Activated T-cell treated with anti-CD3 and anti-CD28 coated beads, Interleukin-2, amount 50 U/mL, for 72 hours (primary cell): Measurements from ENCODE around the gene PACS2. TPM values are rescaled to one million over a fixed set of nuclear protein-coding genes. Genes with fewer than 3 reads are reported as not detected.
"Not testable (repeated sequence)": the region's sequence is repeated elsewhere in the genome, so short reads cannot be mapped to it uniquely, and the experiment has no call there.

ENCODE experiments used
- ATAC-seq, 2 donors: fragments of 150-1000 bp; cut with Tn5 transposase; replicated peaks in 1 of 2; 2 replicates each; pipeline ENCODE4 v1.10.0; 2021; ENCODE audit warnings: moderate library complexity in 2 of 2, mild to moderate bottlenecking in 1 of 2
- DNase-seq, 2 donors: peaks; one replicate each; pipeline ENCODE4 v3.0.0; 2021 to 2022; ENCODE audit warnings: mixed read lengths in 1 of 2
- H3K27ac Mint-ChIP-seq: one replicate; pipeline ENCODE4 v1.8.0; 2022; ENCODE audit warnings: mild to moderate bottlenecking, moderate library complexity, mixed read lengths
- H3K27me3 Mint-ChIP-seq: one replicate; pipeline ENCODE4 v1.8.0; 2022; ENCODE audit warnings: low read depth, mixed read lengths
- H3K36me3 Mint-ChIP-seq, 2 donors: one replicate each; pipeline ENCODE4 v1.8.0; 2022; ENCODE audit warnings: mixed read lengths in 2 of 2, mild to moderate bottlenecking in 1 of 2; ENCODE audit not compliant: insufficient read depth in 2 of 2
- H3K4me1 Mint-ChIP-seq: one replicate; pipeline ENCODE4 v1.8.0; 2022; ENCODE audit warnings: low read depth, mixed read lengths
- H3K4me3 Mint-ChIP-seq, 2 donors: one replicate each; pipeline ENCODE4 v1.8.0; 2022; ENCODE audit warnings: mild to moderate bottlenecking in 2 of 2, mixed read lengths in 2 of 2, moderate library complexity in 2 of 2
- H3K9me3 Mint-ChIP-seq, 2 donors: one replicate each; pipeline ENCODE4 v1.8.0; 2022; ENCODE audit warnings: mixed read lengths in 2 of 2
- total RNA-seq, 2 donors: library from RNA; stranded (reverse); gene quantifications; one replicate each; pipeline ENCODE4 v1.2.3, GENCODE V29; 2022

The PACS2 gene
- total RNA-seq, 2 donors from 2014 or later, result 36.5 to 44.9 TPM

- Mint-ChIP-seq H3K27ac (no peak overlapping the region), H3K4me3 (no peak overlapping the region), H3K9me3 (no peaks in the 10 kb centered on the region), H3K27me3 (no peaks in the 10 kb centered on the region), H3K36me3 (no peaks in the 10 kb centered on the region), H3K4me1 (peaks cover 34% of the 10 kb centered on the region)
- ATAC-seq, result peak in 1 of 2 donors; percentile 11
- no peak for DNase-seq
These were observed 33.0 kb upstream of the PACS2 start for GRCh38 chr14:105281371-105282097.

- H3K27me3 Mint-ChIP-seq, result no peaks in the 10 kb centered on the region
- H3K4me3 Mint-ChIP-seq, result no peak overlapping the region
- ATAC-seq, result no peak
- H3K36me3 Mint-ChIP-seq, result no peaks in the 10 kb centered on the region
- peaks cover 34% of the 10 kb centered on the region for H3K4me1 Mint-ChIP-seq
- H3K27ac Mint-ChIP-seq, result no peak overlapping the region
- no peak for DNase-seq
- no peaks in the 10 kb centered on the region for H3K9me3 Mint-ChIP-seq
These were observed 32.3 kb upstream of the PACS2 start for GRCh38 chr14:105282098-105282725.

- no peak for DNase-seq
- no peaks in the 10 kb centered on the region for H3K27me3 Mint-ChIP-seq
- no peak overlapping the region for H3K4me3 Mint-ChIP-seq
- no peaks in the 10 kb centered on the region for H3K9me3 Mint-ChIP-seq
- peaks cover 34% of the 10 kb centered on the region for H3K4me1 Mint-ChIP-seq
- H3K36me3 Mint-ChIP-seq, result no peaks in the 10 kb centered on the region
- no peak overlapping the region for H3K27ac Mint-ChIP-seq
- no peak for ATAC-seq
These were observed 31.5 kb upstream of the PACS2 start for GRCh38 chr14:105283028-105283427.

- Mint-ChIP-seq H3K4me3 (peak overlapping the region in 1 of 2 donors; percentile 25), H3K27me3 (no peaks in the 10 kb centered on the region), H3K4me1 (peaks cover 34% of the 10 kb centered on the region), H3K9me3 (no peaks in the 10 kb centered on the region), H3K27ac (no peak overlapping the region), H3K36me3 (no peaks in the 10 kb centered on the region)
- peak in 1 of 2 donors; percentile 15 for ATAC-seq
- no peak for DNase-seq
These were observed 30.6 kb upstream of the PACS2 start for GRCh38 chr14:105283899-105284298.

- ATAC-seq (no peak), DNase-seq (no peak)
- no peak overlapping the region for H3K4me3 Mint-ChIP-seq
- no peak overlapping the region for H3K27ac Mint-ChIP-seq
- H3K4me1 Mint-ChIP-seq, result peaks cover 34% of the 10 kb centered on the region
- no peaks in the 10 kb centered on the region for H3K9me3 Mint-ChIP-seq
- no peaks in the 10 kb centered on the region for H3K36me3 Mint-ChIP-seq
- no peaks in the 10 kb centered on the region for H3K27me3 Mint-ChIP-seq
These were observed 29.4 kb upstream of the PACS2 start for GRCh38 chr14:105285174-105285573.

- no peak overlapping the region for H3K27ac Mint-ChIP-seq
These were observed 27.8 kb upstream of the PACS2 start for GRCh38 chr14:105286759-105287144.

DNA sequence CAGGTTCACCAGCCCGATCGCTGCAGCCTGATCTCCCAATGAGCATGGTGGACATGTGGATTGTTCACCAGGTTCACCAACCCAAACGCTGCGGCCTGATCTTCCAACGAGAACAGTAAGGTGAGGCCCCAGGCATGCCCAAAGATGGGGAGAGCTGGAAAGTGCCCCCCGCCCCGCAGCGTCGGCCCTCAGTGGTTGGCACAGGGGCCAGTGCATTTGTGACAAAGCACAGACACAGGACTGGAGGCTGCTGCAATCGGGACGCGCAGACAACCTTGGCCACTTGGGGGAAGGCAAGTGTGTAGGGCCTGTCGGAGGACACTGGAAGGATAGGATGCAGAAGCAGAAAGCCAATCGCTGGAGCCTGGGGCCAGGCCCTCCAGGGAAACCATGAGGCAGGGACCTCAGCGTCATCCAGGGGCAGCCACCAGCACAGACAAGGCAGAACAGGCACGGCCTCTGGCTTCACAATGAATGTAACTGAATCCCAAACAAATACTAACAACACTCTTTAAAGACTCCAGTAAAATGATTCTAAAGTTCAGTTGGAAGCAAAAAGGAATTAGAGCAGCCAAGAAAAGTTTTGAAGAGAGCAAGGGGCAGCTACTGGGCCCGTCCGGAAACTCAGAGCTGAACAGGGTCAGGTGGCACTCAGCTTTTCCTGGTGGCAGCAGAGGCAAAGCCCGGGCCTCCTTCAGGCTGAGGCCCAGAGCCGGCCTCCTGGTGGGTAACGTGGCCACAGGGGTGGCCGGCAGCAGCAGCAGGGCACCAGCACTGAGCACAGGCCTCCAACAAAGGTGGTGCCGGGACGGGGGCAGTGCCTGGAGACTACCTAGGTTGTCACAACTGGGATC is 27.1 kb upstream of the PACS2 start:
- Mint-ChIP-seq H3K27me3 (no peaks in the 10 kb centered on the region), H3K4me1 (peaks cover 40% of the 10 kb centered on the region), H3K36me3 (no peaks in the 10 kb centered on the region), H3K27ac (no peak overlapping the region), H3K9me3 (no peaks in the 10 kb centered on the region), H3K4me3 (no peak overlapping the region)
- DNase-seq (no peak), ATAC-seq (no peak)

More at GRCh38 chr14:105286759-105287144, 27.8 kb upstream of the PACS2 start:
- no peaks in the 10 kb centered on the region for H3K27me3 Mint-ChIP-seq
- peaks cover 43% of the 10 kb centered on the region for H3K4me1 Mint-ChIP-seq
- no peak for DNase-seq
- no peak overlapping the region for H3K4me3 Mint-ChIP-seq
- no peaks in the 10 kb centered on the region for H3K36me3 Mint-ChIP-seq
- H3K9me3 Mint-ChIP-seq, result no peaks in the 10 kb centered on the region
- ATAC-seq, result no peak

DNA sequence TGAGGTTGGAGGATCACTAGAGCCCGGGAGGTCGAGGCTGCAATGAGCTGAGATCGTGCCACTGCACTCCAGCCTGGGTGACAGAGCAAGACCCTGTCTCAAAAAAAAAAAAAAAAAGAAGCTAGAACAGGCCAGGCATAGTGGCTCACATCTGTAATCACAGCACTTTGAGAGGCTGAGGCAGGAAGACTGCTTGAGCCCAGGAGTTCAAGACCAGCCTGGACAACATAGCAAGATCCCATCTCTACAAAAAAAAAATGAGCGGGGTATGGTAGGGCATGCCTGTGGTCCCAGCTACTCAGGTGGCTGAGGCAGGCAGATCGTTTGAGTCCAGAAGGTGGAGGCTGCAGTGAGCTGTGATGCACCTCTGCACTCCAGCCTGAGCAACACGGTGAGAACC is 25.6 kb upstream of the PACS2 start:
- DNase-seq, H3K27ac Mint-ChIP-seq, H3K27me3 Mint-ChIP-seq, H3K36me3 Mint-ChIP-seq, H3K4me3 Mint-ChIP-seq, ATAC-seq, H3K9me3 Mint-ChIP-seq: not testable (repeated sequence)
- peaks cover 42% of the 10 kb centered on the region for H3K4me1 Mint-ChIP-seq

DNA sequence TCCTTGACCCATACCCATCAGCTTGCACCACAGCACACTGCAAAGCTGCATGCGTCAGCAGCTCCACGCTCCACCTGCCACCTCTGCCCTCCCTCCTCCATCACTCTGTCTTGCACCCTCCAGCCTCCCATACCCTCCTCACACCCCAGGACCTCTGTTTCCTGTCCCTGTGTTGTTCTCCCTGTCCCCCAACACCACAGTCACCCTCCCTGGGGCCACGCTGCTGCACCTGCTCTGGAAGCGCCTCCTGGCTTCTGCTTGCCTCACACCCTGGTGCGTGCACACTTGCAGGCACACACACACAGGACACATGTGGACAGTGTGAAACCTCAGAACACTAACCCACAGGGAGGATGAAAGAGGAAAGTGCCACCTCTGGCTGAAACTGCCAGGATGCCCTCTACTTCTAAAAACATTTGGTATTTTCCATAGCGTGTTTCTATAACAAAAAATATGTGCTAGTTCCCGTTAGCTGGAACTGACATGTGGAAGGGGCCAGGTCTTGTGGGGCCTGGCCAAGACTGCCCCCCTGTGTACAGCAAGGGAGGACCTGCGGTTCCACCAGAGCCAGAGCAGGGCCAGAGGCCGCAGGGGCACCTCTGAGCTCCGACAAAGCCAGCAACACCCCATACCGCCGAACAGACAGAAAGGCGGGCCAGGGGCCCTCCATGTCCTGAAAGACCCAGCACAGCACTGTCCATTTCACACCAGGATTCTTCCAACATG is 23.8 kb upstream of the PACS2 start:
- Mint-ChIP-seq H3K36me3 (no peaks in the 10 kb centered on the region), H3K27ac (no peak overlapping the region), H3K4me1 (peaks cover 46% of the 10 kb centered on the region), H3K27me3 (no peaks in the 10 kb centered on the region), H3K9me3 (no peaks in the 10 kb centered on the region), H3K4me3 (peak overlapping the region; percentile 16 to 29)
- ATAC-seq, result no peak
- no peak for DNase-seq

DNA sequence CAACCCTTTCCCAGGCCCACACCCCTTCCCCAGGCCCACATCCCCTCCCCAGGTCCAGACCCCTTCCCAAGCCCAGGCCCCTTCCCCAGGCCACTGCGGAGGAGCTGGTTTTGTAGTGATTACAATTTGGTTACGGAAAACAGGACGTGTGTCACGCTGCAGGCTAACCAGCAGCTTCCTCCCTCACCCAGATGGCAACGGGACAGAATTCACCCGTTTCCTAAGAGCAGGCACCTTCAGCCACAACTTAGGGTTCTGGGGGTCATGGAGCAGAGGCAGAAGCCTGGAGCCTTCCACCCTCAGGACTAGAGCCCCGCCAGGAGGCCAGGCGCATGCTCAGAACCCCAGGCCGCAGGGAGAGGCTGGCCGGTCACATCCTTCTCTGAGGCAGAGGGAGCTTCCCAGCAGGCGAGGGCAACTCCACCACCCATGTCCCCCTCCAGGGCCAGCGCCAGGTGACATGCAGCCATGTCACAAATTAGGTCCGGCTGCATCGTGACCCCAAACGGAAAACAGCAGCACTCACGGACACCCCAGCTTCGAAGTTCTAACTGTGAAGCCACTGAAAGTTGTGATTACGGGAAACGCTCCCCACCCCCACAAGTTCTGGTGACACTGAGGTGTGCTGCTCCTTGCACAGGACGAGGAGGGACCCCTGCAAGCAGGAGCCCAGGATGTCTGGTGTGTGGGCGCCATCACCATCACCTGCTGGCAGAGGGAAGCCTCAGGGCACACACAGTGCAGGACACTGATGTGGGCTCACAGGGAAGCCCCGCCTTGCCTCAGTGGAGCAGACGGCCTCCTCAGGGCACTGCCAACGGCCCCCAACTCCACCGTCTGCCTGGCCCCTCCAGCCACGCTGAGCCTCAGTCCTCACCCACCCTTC is 21.5 kb upstream of the PACS2 start:
- peak in 1 of 2 donors; percentile 68 for DNase-seq
- ATAC-seq, result peak; percentile 38 to 53

DNA sequence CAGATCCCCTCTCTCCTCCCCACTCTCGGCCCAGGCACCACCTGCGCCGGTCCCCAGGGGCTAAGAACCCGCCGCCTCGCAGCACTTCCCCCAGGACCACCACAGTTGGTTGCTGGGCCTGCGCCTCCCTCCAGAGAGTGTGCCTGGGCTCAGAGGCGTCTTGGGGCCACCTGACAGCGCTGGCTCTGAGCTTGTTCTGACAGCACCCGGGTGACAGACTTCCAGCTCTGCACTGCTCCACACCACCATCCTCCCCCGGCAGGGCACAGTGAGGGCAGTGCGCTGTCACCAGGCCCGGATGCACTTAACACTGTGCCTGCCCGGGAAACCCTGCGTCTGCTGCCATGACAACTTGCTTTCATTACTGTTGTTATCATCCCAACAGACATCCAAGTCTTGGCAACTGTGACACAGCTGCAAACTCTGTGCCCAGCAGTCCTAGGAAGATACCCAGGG is 20.4 kb upstream of the PACS2 start:
- peak; percentile 93 for ATAC-seq
- H3K4me3 Mint-ChIP-seq, result peak overlapping the region; percentile 73 to 75
- peaks cover 72% of the 10 kb centered on the region for H3K4me1 Mint-ChIP-seq
- peak; percentile 67 to 70 for DNase-seq
- H3K36me3 Mint-ChIP-seq, result peaks cover 0 to 4% of the 10 kb centered on the region in 2 donors
- H3K27me3 Mint-ChIP-seq, result no peaks in the 10 kb centered on the region
- H3K9me3 Mint-ChIP-seq, result no peaks in the 10 kb centered on the region
- peak overlapping the region; percentile 74 for H3K27ac Mint-ChIP-seq

More for the DNA sequence above, 21.5 kb upstream of the PACS2 start:
- Mint-ChIP-seq H3K36me3 (peaks cover 0 to under 1% of the 10 kb centered on the region in 2 donors), H3K4me1 (peaks cover 61% of the 10 kb centered on the region), H3K4me3 (peak overlapping the region; percentile 73 to 75), H3K27ac (peak overlapping the region; percentile 50), H3K27me3 (no peaks in the 10 kb centered on the region), H3K9me3 (no peaks in the 10 kb centered on the region)

GRCh38 chr14:105297311-105297710 is 17.2 kb upstream of the PACS2 start:
- not testable (repeated sequence) for H3K27ac Mint-ChIP-seq, H3K36me3 Mint-ChIP-seq, H3K27me3 Mint-ChIP-seq, ATAC-seq, H3K4me3 Mint-ChIP-seq, H3K9me3 Mint-ChIP-seq, DNase-seq
- H3K4me1 Mint-ChIP-seq, result peaks cover 70% of the 10 kb centered on the region
